ENCODE measurements around the gene TRPC4AP. TPM values are rescaled to one million over a fixed set of nuclear protein-coding genes. Genes with fewer than 3 reads are reported as not detected.

Gene TRPC4AP
- total RNA-seq, 4 donors from 2014 or later, result 48.4 to 87.3 (median 57.8) TPM

DNA sequence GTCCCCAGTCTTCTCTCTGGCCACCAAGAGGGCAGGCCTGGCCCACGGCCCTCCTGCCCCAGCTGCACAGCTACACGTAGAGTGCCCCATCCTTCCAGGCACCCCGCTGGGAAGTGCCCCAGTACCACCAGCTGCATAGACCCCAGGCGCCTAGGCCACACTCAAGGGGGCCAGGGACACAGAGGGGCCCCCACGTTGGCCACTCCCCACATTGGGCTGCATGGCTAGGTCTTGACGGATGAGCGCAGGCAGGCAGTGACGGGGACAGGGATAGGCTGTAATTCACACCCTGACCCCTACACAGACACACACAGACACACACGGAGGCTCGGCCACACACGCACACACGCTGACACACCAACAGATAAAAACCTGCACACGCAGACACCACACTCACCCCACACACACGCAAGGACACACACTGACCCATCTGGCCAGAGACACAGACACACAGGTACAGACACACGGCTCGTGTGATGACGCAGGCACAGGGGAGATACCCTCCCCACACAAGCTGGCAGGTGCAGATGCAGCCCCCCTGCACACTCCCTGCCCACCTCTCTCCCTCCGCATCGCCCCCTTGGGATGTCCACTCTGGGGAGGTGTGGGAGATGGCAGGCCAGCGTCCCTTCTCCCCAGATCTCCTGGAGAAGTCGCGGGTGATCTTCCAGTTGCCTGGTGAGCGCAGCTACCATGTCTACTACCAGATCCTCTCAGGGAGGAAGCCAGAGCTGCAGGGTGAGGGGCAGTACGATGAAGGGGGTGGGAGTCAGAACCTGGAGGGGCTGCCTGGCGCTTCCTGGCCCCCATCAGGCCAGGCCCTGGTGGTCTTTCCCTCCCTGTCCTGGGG, 106.9 kb downstream of the TRPC4AP start:
- Histone ChIP-seq H3K9me3 (no peaks in the 10 kb centered on the region), H3K4me3 (no peak overlapping the region), H3K27ac (no peak overlapping the region), H3K36me3 (no peaks in the 10 kb centered on the region), H3K4me1 (peaks cover 11% of the 10 kb centered on the region), H3K27me3 (peaks cover 30% of the 10 kb centered on the region)
- WGBS, result 85% methylated on average over 14 of the region's 25 CpGs
- no peak for DNase-seq (ENCODE audit: low spot score in 2 of 2)
- no peak for TF ChIP-seq POLR2AphosphoS5 (IDR thresholded peaks at IDR 0.05)
- no peak for TF ChIP-seq POLR2A (IDR thresholded peaks at IDR 0.05)
- TF ChIP-seq EP300 (IDR thresholded peaks at IDR 0.05), result no peak
- TF ChIP-seq, protein P1, sequence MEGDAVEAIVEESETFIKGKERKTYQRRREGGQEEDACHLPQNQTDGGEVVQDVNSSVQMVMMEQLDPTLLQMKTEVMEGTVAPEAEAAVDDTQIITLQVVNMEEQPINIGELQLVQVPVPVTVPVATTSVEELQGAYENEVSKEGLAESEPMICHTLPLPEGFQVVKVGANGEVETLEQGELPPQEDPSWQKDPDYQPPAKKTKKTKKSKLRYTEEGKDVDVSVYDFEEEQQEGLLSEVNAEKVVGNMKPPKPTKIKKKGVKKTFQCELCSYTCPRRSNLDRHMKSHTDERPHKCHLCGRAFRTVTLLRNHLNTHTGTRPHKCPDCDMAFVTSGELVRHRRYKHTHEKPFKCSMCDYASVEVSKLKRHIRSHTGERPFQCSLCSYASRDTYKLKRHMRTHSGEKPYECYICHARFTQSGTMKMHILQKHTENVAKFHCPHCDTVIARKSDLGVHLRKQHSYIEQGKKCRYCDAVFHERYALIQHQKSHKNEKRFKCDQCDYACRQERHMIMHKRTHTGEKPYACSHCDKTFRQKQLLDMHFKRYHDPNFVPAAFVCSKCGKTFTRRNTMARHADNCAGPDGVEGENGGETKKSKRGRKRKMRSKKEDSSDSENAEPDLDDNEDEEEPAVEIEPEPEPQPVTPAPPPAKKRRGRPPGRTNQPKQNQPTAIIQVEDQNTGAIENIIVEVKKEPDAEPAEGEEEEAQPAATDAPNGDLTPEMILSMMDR (IDR thresholded peaks at IDR 0.05), result no peak

DNA sequence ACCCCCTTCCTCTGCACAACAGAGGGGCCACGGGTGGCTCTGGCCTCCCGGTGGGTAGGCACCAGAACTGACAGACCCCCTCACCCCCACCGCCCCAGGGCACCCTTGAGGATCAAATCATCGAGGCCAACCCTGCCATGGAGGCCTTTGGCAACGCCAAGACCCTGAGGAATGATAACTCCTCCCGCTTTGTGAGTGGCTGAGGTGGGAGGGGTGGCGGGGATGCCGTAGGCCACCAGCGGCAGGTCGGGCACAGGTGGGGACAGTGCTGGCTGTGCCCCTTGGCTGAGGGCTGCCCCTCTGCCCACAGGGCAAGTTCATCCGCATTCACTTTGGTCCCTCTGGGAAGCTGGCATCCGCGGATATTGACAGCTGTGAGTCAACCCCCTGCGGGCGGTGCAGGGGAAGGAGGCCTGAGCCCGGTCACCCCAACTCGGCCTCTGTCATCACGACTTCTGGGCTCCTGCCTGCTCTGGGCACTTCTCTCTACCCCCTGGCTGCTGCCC, 107.8 kb downstream of the TRPC4AP start:
- H3K9me3 ChIP-seq, result no peaks in the 10 kb centered on the region
- H3K4me1 ChIP-seq, result peaks cover 11% of the 10 kb centered on the region
- H3K4me3 ChIP-seq, result no peak overlapping the region
- TF ChIP-seq, protein P1 (IDR thresholded peaks at IDR 0.05), result no peak
- no peak for TF ChIP-seq POLR2A (IDR thresholded peaks at IDR 0.05)
- TF ChIP-seq POLR2AphosphoS5 (IDR thresholded peaks at IDR 0.05), result no peak
- no peak for TF ChIP-seq EP300 (IDR thresholded peaks at IDR 0.05)
- H3K36me3 ChIP-seq, result no peaks in the 10 kb centered on the region
- H3K27me3 ChIP-seq, result peaks cover 30% of the 10 kb centered on the region
- no peak for DNase-seq (ENCODE audit: low spot score in 2 of 2)
- 62% methylated on average over 16 of the region's 18 CpGs for WGBS
- H3K27ac ChIP-seq, result no peak overlapping the region

DNA sequence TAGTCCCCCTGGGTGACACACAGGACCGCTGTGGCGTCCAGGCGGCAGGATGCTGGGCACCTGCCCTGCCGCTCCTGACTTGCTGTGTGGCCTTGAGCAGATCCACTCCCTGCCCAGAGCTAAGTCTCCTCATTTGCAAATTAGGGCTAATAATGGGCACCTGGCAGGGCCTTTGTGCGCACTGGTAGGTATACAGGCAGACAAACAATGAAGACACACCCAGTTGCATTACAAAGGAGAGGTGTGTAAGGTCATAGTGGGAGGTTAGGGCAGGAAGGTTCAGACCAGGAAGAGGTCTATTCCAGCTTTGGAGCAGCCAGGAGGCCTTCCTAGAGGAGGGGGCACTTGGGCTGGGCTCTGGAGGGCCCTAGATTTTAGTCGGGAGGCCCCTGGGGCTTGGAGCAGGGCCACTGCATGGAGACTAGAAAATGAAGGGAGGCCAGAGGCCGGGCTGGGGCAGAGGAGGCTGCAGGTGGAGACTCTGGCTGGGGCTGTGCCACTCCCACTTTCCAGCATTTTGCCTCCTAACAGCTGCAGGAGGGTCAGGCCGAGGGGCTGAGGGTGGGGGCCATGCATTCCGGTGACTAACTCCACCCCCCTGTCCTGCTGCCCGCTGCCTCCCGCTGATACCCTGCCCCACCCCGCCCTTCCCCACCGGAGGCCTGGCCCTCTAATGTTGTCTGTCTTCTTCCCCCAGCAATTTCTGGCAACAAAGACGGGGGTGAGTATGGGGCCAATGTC, 108.4 kb downstream of the TRPC4AP start:
- no peak for TF ChIP-seq POLR2A (IDR thresholded peaks at IDR 0.05)
- TF ChIP-seq EP300 (IDR thresholded peaks at IDR 0.05), result no peak
- no peak for TF ChIP-seq POLR2AphosphoS5 (IDR thresholded peaks at IDR 0.05)
- TF ChIP-seq, protein P1 (IDR thresholded peaks at IDR 0.05), result no peak
- Histone ChIP-seq H3K4me1 (peaks cover 11% of the 10 kb centered on the region), H3K4me3 (no peak overlapping the region), H3K9me3 (no peaks in the 10 kb centered on the region), H3K36me3 (no peaks in the 10 kb centered on the region), H3K27me3 (peaks cover 30% of the 10 kb centered on the region), H3K27ac (no peak overlapping the region)
- 40% methylated on average over 10 of the region's 14 CpGs for WGBS
- DNase-seq (ENCODE audit: low spot score in 2 of 2), result no peak

DNA sequence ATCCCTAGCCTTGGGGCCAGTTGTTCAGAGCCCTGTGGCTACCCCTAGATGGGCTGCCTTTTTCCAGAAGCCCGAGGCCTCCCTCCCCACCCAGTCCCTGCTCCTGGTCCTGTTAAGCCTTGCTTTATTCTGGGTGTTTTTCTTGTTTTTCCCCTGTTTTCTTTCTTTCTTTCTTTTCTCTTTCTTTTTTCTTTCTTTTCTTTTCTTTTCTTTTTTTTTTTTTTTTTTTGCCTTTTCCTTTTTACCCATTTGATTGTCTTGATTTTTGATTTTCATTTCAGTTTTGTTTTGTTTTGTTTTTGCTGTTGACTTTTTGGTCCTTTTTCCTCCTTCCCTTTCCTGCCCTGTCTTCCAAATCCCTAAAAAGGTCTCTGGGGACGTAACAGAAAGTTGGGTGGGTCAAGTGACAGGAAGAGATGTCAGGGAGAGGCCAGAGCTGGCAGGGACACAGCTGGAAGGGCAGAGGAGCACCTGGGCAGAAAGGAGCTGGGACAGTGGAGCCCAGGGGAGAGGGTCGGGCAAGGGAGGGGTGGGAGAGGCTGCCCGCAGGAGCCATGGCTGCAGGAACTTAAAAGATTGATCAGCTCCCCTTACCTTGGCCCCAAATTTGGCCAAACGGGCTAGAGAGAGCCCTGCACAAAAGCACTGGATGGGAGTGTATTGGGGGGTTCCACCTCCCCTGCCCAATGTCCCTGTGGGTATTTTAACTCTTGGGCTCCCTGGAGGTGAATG, 109.4 kb downstream of the TRPC4AP start:
- no peaks in the 10 kb centered on the region for H3K9me3 ChIP-seq
- WGBS, result 43% methylated on average over 5 of the region's 5 CpGs
- DNase-seq (ENCODE audit: low spot score in 2 of 2), result no peak
- peaks cover 30% of the 10 kb centered on the region for H3K27me3 ChIP-seq
- no peaks in the 10 kb centered on the region for H3K36me3 ChIP-seq
- no peak for TF ChIP-seq EP300 (IDR thresholded peaks at IDR 0.05)
- no peak for TF ChIP-seq POLR2AphosphoS5 (IDR thresholded peaks at IDR 0.05)
- TF ChIP-seq, protein P1 (IDR thresholded peaks at IDR 0.05), result no peak
- no peak for TF ChIP-seq POLR2A (IDR thresholded peaks at IDR 0.05)
- peaks cover 10% of the 10 kb centered on the region for H3K4me1 ChIP-seq
- H3K4me3 ChIP-seq, result no peak overlapping the region
- H3K27ac ChIP-seq, result no peak overlapping the region

All from suprapubic skin (tissue), 4 donors.